Sciatic nerve (tissue), 2 donors: Measurements from ENCODE around the gene CELA2A. TPM values are rescaled to one million over a fixed set of nuclear protein-coding genes. Genes with fewer than 3 reads are reported as not detected.
"Not testable (repeated sequence)": the region's sequence is repeated elsewhere in the genome, so short reads cannot be mapped to it uniquely, and the experiment has no call there.

ENCODE experiments used
- ATAC-seq: fragments of 200-7000 bp; cut with Tn5 transposase; one replicate; pipeline ENCODE4 v1.9.1; 2020; ENCODE audit warnings: mild to moderate bottlenecking, moderate library complexity
- DNase-seq: peaks from one replicate; pipeline ENCODE4 v3.0.0-alpha.2; 2020; ENCODE audit warnings: low spot score
- intact Hi-C: fragments of 100-400 bp; cut with DNase I; formaldehyde crosslinking; loops from one replicate; pipeline ENCODE4 v1.14.2; 2022
- total RNA-seq: library from RNA; stranded (reverse); fragmentation: NEBNext Ultra II Directional; extraction: Animal tissue kit (Norgen Biotek cat#: 25700); gene quantifications from one replicate; pipeline ENCODE4 v1.2.1, GENCODE V29; 2021
- donor health status: DM: no; HTN: no; CAD: no.
- donor health status: DM: no; HTN: no; CAD: no.

The CELA2A gene
- total RNA-seq, 1 donor from 2014 or later: 0.94 TPM

DNA sequence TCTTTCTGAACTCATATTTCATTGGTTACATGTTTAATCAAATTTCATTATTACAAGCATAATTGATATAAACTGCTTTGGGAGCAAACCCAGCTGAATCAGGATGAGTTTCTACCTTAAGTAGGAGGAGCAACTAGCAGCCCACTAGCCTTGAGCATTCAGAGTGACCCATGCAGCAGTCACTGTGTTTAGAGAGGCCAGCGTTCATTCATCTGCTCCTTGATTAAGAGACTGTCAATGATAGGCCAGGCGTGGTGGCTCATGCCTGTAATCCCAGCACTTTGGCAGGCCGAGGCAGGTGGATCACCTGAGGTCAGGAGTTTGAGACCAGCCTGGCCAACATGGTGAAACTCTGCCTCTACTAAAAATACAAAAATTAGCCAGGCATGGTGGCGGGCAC lies 1.9 kb downstream of the CELA2A start:
- ATAC-seq, intact Hi-C loops, DNase-seq: not testable (repeated sequence)

DNA sequence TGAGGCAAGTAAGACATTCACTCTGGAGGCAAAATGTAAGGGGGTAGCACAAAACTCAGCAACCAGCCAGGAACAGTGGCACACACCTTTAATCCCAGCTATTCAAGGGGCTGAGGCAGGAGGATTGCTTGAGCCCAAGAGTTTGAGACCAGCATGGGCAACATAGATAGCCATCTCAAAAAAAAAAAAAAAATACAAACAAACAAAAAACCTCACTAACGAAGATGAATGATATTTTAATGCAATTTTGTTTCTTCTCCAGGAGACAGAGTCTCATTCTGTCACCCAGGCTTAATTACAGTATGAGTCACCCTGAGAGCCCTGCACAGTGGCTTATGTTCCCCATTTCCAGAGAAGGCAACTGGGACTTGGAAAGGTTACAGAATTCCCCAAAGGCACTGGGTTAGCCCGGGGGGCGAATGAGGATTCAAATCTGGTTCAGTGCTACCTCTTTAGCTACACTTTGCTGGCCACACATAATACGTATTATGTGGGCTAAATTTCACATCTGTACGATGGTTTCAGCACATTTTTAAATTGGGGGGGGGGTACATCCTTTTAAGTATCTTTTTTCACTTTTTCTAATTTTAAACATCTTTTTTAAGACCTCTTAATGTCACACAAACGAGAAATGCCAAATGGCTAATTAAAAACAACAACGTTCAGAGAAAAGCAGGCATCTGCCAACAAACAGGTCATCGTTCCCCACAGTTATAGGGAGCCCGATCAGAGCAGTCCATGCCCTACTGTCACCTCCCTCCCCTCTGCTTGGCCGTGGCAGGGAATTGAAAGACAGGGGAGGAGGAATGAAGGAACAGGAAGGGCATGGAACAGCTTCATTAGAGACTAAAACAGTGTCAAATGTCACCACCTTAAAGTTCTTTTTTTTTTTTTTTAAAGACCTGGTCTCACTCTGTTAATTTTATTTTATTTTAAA lies 3.5 kb downstream of the CELA2A start:
- DNase-seq (no peak), ATAC-seq (no peak)
- intact Hi-C loops: no loop called here

DNA sequence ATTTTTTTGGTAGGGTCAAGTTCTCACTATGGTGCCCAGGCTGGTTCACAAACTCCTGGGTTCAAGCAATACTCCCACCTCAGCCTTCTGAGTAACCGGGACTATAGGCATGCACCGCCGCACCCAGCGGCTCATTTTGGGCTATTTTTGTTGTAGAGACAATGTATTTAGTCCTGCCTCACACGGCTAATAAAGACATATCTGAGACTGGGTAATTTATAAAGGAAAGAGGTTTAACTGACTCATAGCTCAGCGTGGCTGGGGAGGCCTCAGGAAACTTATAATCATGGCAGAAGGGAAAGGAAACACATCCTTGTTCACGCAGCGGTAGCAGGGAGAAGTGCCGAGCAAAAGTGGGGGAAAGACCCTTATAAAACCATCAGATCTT lies 4.2 kb downstream of the CELA2A start:
- DNase-seq (no peak), ATAC-seq (no peak)
- intact Hi-C loops: no loop called here

DNA sequence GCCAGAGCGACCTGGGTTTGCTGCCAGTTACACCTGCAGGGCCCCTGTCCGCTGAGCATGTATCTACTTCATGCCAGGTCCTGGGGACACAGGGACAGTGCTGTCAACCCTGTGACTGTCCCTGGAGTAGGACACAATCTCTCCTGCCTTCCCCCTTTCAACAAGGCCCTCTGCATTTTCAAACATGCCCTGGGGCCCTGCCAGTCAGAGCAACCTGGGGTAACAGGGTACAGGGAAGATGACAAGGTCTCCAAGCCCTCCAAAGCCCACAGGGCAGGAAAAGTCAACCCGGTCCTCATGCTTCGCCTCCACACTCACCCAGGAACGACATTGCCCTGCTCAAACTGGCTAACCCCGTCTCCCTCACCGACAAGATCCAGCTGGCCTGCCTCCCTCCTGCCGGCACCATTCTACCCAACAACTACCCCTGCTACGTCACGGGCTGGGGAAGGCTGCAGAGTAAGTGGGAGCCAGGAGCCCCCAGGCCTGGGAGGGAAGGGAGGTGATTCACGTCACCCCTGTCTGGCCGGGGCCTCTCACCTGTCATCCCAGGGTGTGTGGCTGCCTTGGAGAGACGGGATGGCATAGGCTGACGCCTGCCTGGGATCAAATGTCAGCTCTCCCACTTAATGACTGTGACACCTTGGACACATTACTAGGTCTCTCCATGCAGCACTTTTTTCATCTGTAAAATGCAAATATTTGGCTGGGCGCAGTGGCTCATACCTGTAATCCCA lies 6.7 kb downstream of the CELA2A start:
- DNase-seq, ATAC-seq, intact Hi-C loops: not testable (repeated sequence)

DNA sequence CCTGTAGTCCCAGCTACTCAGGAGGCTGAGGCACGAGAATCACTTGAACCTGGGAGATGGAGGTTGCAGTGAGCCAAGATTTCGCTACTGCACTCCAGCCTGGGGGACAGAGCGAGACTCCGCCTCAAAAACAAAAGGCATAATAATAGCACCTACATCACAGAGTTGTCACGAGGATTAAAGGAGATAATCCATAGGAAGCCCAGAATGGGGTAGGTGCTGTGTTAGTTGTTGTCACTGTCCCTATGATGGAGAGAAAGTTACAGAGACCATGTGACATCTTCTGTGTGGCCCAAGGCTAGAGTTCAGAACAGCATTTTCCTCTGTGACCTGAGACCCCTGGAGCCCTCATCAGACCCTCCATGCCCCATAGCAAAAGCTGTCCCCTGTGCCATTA lies 7.4 kb downstream of the CELA2A start:
- ATAC-seq, intact Hi-C loops, DNase-seq: not testable (repeated sequence)

DNA sequence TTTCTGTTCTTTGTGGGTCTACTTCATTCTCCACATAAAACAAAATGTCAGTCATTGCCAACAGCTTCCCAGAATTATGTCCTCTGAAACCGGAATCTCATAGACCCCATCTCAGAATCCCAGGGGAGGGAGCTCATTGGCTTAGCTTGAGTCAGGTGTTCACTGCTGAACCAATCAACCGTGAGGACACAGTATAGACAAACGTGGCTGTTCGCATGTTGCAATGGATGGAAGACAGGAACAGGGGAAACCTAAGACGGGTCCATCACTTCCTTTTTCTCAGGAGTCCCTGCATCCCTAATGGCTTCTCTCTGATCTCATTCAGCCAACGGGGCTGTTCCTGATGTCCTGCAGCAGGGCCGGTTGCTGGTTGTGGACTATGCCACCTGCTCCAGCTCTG lies 9.1 kb downstream of the CELA2A start:
- DNase-seq (no peak), ATAC-seq (no peak)
- intact Hi-C loops: no loop called here

DNA sequence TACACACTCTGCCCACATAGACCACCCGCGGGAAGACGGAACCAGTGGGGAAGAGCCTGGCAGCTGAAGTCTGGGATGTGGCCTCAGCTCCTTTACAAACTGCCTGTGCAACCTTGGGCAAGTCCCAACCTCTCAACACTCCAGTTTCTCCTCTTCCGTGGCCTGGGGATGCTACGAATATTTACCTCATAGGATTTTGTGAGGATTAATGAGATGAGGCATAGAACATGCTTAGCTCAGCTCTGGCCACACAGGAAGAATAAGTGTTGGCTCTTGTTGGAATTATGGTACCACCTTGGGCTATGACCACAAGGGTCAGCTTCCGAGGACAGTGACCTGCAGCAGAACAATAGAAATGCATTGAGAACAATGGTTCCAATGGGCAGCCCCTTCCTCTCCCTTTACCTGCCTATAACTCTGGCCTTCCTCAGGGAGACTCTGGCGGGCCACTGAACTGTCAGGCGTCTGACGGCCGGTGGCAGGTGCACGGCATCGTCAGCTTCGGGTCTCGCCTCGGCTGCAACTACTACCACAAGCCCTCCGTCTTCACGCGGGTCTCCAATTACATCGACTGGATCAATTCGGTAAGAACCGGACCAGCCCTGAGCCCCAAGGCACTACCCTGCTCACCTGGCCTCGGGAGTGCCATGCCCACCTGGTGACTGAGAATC lies 10.6 kb downstream of the CELA2A start:
- ATAC-seq, intact Hi-C loops, DNase-seq: not testable (repeated sequence)

DNA sequence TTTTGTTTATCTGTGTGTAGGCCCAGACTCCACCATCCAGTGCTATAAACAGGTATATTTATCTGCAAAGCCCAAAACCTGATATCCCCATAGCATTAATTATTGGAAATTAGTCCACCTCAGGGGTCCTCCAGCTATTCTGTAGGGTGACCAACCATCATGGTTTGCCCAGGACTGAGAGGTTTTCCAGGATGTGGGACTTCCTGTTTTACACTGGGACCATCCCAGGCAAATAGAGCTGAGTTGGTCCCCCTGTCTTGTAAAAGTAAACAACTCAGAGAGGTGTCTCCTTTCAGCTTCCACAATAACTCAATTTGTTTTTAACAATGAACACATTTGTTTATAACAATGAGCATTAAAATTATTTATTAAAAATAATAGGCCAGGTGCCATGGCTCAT lies 11.6 kb downstream of the CELA2A start:
- intact Hi-C loops: no loop called here
- DNase-seq (no peak), ATAC-seq (no peak)

DNA sequence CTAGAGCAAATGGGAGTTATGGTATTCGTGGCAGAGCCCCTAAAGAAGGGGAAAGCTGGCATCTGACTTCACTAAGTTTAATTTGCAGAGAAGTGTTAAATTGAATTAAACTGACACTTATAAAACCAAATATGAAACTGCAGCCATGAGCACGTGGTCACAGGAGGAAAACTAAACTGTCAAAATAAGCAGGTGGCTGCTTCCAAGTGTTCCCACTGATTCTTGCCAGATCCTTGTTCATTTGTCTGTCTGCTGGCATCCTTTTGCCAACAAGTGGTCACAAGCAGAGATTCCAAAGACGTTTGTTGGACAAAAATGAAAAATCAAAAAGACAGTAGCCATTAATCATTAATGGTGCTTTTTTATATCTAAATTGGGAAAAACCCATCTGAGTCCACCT lies 12.8 kb downstream of the CELA2A start:
- ATAC-seq: no peak
- no peak for DNase-seq
- intact Hi-C loops: no loop called here

DNA sequence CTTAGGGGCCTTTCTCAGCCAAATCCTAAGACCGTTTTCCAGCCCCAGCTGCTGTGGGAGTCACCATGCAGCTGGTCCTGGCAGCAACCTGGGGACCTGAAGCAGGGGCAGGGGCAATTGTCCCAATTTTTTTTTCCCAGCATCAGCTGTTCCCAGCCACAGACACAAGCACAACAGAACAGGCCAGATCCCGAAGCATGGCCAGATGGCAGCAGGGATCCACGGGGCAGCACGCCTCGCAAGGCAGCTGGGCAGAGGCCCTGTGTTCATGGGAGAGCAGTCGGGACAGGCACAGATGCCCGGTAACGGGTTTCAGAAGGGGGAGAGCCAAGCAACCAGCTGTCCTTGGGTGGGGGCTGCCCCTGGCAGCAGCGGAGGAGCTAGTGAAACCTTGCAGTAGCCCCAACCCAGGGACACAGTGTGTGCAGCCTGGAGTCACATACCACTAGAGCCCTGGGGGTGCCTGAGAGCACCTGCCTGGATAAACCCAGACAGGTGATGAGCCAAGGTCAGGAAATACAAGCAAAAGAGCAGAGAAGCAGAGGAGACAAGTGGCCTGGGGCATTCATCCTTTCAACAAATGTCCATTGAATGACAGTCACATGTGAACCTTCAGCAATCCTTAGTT lies 13.4 kb downstream of the CELA2A start:
- DNase-seq, ATAC-seq, intact Hi-C loops: not testable (repeated sequence)

DNA sequence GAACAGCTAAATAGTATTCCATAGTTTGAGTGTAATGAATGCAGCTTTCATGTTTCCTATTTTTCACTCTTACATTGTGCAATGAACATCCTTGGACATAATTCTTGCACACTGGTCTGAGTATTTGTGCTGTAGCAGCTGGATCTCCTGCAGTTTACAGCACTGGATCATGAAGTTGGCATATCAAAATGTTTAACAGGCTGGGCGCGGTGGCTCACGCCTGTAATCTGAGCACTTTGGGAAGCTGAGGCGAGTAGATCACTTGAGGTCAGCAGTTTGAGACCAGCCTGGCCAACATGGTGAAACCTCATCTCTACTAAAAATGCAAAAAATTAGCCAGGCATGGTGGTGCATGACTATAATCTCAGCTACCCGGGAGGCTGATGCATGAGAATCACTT lies 14.5 kb downstream of the CELA2A start:
- intact Hi-C loops, DNase-seq, ATAC-seq: not testable (repeated sequence)

DNA sequence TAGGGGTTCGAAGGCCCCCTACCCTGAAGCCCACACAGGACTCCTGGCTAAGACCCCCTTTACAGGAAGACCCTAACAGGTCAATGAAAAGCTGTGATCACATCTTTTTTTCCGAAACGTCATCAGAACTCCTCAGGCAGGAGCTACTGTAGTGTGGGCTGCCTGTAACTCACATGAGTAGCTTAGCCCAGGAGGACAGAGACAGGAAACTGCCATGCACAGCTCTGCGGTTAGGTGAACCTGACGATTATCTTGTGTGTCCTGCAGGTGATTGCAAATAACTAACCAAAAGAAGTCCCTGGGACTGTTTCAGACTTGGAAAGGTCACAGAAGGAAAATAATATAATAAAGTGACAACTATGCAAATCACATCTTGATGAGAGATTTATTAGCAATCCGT lies 15.2 kb downstream of the CELA2A start:
- intact Hi-C loops, DNase-seq, ATAC-seq: not testable (repeated sequence)

DNA sequence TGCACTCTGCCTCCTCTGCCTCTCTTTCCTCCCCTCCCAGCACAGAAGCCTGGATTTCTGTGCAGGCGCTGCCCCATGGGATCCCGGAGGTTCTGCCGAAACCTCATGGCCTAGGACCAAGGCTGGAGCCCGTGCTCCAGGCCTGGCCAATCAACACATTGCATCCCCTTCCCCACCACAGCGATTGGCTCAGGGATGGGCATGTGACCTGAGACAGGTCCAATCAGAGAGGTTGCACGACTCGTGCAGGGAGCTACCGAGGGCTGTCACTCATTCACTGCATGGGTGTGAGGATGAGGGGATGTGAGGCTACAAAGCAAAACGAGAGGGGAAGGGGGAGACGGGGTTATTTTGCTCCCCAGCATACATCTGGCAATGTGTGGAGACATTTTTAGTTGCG lies 16.1 kb downstream of the CELA2A start:
- ATAC-seq: no peak
- intact Hi-C loops: no loop called here
- DNase-seq: no peak

DNA sequence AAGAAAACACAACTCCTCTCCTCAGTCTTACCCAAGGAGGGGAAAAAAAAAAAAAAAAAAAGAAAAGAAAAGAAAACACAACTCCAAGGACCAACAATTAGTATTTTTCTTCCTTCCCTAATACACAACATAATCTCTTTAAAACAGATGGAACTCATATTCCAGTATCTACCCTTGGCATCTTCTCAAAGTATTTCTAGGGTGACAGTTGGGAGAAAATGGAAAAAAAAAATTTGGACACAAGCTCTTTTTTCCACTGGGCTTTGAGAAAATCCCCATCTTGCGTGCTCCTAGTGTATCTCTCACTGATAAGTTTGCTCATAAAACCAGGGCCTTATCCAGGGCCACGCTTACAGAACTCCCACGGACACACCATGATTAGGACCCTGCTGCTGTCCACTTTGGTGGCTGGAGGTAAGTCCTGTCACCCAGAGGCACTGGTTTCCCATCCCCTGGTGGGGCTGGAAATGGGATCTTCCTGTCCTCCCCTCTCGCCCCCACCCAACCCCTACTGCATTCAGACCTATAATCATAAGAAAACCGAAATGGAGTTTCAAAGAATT lies 19.3 kb downstream of the CELA2A start, which contains the start of gene CELA2B:
Gene CELA2B, plus strand, starts transcription at position 353 of the 563 bp plus-strand sequence. Its CDS starts 22 bp downstream, at position 375.
- intact Hi-C loops: no loop called here
- no peak for ATAC-seq
- DNase-seq: no peak

DNA sequence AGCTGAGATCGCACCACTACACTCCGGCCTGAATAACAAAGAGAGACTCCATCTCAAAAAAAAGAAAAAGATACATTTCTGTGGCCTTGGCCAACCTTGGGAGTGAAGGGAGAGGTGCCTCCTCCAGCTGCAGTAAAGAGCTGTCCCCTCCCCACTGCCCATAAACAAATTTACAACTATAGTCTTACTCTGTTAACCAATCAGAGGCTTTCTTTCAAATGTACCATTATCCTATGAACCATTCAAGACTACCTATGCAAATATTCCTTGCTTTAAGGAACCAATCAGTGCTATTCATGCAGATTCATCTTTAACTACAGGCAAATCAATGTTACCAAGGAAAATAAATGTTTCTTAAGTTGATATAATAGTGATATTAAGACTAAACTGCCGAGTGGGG lies 20.4 kb downstream of the CELA2A start:
- intact Hi-C loops: no loop called here
- DNase-seq (no peak), ATAC-seq (no peak)

DNA sequence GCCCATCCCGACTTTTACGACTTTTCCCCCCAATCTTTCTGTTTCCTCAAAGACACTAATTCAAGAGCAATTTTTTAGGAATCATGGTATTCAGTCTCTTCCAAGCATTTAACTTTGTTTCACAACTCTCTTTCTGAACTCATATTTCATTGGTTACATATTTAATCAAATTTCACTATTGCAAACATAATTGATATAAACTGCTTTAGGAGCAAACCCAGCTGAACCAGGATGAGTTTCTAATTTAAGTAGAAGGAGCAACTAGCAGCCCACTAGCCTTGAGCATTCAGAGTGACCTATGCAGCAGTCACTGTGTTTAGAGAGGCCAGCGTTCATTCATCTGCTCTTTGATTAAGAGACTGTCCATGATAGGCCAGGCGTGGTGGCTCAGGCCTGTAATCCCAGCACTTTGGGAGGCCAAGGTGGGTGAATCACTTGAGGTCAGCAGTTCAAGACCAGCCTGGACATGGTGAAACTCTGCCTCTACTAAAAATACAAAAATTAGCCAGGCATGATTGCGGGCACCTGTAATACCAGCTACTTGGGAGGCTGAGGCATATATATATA lies 21.2 kb downstream of the CELA2A start:
- DNase-seq (no peak), ATAC-seq (no peak)
- intact Hi-C loops: no loop called here

DNA sequence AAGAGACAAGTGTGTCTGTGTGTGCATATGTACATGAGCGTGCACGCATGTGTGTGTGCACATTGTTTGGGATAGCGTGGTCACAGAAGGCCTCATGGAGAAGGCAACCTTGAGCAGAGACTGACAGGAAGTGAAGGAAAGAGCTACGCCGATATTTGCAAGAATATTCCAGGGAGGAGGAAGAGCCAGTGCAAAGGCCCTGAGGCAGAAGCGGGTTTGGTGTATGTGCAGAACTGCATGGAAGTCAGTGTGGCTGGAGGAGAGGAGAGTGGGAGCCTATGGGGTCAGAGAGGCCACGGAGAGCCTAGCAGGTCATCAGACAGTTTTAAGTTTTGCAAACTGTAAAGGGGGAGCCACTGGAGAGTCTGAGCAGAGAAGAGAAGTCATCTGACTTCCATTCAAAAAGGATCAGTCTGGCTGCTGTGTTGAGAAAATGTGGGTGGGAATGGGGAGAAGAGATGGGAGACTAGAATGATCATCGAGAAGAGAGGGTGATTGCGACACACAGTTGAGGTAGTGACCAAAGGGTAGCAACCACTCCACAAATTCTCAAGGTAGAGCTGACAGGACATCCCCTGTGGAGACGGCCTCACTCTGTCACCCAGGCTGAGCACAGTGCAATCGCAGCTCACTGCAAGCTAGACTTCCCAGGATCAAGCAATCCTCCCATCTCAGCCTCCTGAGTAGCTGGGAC lies 23.3 kb downstream of the CELA2A start:
- no peak for ATAC-seq
- no peak for DNase-seq

DNA sequence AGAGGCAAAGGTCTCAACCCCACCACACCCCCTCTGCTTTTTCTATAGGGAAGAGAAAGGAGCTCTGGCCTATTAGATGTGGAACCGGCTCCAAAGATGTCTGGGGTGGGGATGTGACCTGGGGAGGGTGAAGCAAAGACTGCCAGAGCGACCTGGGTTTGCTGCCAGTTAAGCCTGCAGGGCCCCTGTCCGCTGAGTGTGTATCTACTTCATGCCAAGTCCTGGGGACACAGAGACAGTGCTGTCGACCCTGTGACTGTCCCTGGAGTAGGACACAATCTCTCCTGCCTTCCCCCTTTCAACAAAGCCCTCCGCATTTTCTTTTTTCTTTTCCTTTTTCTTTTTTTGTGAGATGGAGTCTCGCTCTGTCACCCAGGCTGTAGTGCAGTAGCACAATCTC lies 25.9 kb downstream of the CELA2A start:
- DNase-seq, ATAC-seq, intact Hi-C loops: not testable (repeated sequence)

More for the DNA sequence above, 23.3 kb downstream of the CELA2A start:
- intact Hi-C loops: no loop called here
